ENCODE measurements around the gene SIT1.
A peak's percentile ranks its signal among the peaks of the same experiment; 100 is the strongest.
"Not testable (repeated sequence)": the region's sequence is repeated elsewhere in the genome, so short reads cannot be mapped to it uniquely, and the experiment has no call there.

Gene SIT1

DNA sequence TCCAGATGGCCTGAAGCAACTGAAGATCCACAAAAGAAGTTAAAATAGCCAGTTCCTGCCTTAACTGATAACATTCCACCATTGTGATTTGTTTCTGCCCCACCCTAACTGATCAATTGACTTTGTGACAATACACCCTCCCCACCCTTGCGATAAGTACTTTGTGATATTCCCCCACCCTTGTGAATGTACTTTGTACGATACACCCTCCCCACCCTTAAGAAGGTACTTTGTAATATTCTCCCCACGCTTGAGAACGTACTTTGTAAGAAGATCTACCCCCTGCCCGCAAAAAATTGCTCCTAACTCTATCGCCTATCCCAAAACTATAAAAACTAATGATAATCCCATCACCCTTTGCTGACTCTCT lies 13.9 kb downstream of the SIT1 start:
- DNase-seq (ENCODE audit: low spot score) = not testable (repeated sequence)

- DNase-seq (ENCODE audit: low spot score) = no peak
These were observed 14.4 kb downstream of the SIT1 start for GRCh38 chr9:35636135-35636876.

- no peak for DNase-seq (ENCODE audit: low spot score)
These were observed 15.0 kb downstream of the SIT1 start for GRCh38 chr9:35635730-35636129.

- no peak for DNase-seq (ENCODE audit: low spot score)
These were observed 21.1 kb downstream of the SIT1 start for GRCh38 chr9:35629597-35629996.

- no peak for DNase-seq (ENCODE audit: low spot score)
These were observed 22.2 kb downstream of the SIT1 start for GRCh38 chr9:35628389-35628991.

GRCh38 chr9:35627575-35627974 lies 23.2 kb downstream of the SIT1 start:
- DNase-seq (ENCODE audit: low spot score) = no peak

DNA sequence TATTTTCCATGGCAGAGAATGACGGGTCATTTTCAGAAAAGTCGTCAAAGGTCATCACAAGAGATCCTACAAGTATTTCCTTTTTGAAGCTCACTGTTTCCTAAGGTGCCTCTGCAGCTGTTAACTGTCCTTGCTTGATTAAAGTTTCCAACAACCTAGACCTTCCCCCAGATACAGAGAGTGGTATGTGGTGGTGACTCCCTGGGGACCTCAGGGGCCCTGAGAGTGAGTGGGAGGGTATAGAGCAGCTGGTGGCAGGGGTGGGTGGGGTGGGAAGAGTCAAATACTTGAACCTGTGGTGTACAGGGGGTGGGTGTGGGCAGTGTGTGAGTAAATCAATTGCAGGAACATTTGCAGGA lies 31.0 kb downstream of the SIT1 start:
- no peak for DNase-seq (ENCODE audit: low spot score)

DNA sequence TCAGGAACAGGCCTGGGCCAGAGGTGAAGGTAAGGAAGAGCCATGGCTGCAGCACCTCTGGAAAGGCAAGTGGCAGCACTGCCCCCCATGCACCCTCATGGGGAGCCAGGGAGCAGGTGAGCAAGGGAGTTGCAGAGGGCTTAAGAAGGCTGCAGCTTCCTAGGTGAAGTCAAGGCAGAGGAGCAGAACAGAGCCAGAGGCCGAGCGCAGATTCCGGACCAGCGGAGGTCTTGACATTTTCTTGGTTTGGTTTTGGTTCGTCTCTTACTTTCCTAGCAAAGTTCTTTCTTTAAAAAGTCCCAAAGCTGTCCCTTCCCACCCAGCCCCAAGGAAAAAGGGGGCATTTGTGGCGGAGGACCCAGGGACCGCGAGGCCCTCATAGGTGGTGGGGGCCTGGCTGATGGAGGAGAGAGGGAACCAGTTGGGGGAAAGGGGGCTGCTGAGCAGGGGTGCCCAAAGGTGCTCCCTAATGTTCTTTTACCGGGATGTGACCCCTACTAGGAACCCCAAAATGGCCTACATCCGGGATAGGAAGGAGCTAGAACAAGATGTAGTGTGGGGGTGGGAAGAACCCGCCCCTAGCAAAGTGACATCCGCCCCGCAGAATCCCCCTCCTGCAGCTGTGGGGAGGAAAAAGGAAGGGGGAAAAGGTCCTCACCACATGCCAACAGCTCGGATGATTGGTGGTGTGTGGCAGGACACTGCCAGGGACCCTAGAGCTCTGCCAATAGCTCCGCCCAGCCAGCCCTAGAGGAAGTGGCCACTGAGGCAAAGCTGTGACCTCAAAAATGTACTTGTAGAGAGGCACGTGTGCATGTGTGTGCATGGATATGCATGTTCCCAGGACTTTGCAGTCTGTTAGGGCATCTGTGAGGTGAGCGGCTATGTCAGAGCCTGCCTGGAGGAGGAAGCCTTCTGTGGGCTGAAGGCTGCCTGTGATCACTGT lies 31.6 kb downstream of the SIT1 start:
- DNase-seq (ENCODE audit: low spot score) = no peak

GRCh38 chr9:35618325-35618727 lies 32.4 kb downstream of the SIT1 start, which contains the start of gene CD72:
TSS of gene CD72 (minus strand) at chr9:35618413. CDS start at chr9:35618303, 110 bp downstream.
- no peak for DNase-seq (ENCODE audit: low spot score)

DNA sequence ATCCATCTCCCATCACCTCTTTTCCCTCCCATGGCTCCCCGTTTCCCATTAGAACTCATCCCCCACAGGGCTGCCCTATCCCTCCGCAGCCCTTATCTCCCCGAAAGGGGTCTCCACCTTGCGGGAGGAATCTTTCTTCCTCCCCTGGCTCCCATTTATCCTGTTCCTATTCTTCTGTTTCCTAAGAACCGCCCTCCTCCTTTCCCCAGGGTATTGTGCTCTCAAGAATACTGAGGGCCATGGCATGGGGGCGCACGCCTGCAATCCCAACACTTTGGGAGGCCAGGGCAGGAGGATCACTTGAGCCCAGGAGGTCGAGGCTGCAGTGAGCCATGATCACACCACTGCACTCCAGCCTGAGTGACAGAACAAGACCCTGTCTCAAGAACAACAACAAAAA lies 33.2 kb downstream of the SIT1 start:
- DNase-seq (ENCODE audit: low spot score) = no peak

GRCh38 chr9:35616681-35617459 lies 33.9 kb downstream of the SIT1 start:
- DNase-seq (ENCODE audit: low spot score) = no peak

GRCh38 chr9:35615981-35616680 lies 34.6 kb downstream of the SIT1 start:
- no peak for DNase-seq (ENCODE audit: low spot score)

DNA sequence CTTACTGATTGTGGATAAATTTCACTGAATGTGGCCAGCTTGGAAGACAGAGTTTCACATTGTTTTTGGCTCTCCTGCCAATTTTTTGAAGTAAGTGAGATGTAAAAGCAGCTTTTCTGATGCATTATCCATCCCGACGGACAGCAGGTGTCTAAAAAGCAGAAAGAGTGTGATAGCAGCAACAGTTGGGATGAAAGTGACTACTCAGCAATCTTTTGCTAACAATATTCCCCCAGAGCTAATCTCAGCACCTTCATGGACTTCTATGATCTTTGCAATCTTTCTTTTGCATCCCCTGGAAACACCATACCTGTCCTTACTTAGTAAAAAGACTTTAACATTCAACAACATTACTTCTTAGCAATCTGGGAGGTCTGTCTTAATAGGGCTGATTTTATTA lies 37.9 kb downstream of the SIT1 start:
- DNase-seq (ENCODE audit: low spot score) = no peak

DNA sequence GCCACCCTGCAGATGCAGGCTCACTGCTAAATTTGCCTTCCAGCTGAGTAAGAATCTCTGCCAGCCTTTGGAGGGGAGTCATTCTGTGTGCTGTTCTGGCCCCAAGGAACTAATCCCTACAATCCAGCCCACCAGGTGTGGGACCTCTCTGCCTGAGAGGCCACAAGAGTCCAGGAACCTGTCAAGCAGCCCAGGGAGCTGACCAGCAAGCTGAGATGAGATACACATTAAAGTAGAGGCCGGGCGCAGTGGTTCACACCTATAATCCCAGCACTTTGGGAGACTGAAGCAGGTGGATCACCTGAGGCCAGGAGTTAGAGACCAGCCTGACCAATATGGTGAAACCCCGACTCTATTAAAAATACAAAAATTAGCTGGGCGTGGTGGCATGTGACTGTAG lies 38.7 kb downstream of the SIT1 start:
- DNase-seq (ENCODE audit: low spot score) = not testable (repeated sequence)

DNA sequence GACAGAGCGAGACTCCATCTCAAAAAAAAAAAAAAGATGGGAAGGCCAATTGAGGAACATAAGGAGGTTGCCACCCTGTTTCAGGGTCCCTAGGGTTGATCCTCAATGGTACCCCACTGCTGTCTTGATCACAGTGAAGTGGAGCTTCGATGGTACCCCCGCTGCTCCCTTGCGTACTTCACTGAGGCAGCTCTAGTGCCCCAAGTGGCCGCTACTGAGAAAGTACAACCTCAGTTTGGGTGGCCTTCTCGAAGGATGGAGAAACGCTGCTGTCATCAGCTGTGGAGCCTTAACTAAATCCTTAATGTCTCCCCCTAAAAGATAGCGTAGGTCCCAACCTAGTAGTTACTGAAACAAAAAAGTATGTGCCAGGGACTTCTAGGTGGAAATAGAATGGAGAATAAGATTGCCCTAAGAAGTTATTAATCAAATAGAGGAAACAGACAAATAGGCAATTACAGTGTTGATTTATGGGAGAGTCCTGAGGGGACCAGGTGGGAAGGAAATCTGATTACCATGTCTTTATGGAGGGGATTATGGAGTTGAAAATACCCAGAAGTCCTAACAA lies 39.4 kb downstream of the SIT1 start:
- peak; percentile 47 for DNase-seq (ENCODE audit: low spot score)

DNA sequence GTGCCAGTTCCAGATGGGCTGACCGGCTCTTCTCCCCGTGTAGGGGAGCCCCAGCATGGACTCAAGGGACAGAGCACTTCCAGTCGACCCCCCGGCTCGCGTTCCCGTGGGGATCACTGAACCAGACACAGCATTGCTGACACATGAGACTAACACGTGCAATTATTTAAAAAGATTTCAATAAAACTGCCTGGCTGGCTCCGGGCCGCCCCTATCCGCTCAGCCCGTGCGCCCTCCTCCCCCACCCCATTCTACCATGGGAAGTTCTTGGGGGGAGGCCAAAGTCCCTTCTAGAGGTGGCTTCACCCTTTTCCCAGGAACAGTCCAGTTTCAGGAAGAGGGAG lies 40.9 kb downstream of the SIT1 start:
- no peak for DNase-seq (ENCODE audit: low spot score)

DNA sequence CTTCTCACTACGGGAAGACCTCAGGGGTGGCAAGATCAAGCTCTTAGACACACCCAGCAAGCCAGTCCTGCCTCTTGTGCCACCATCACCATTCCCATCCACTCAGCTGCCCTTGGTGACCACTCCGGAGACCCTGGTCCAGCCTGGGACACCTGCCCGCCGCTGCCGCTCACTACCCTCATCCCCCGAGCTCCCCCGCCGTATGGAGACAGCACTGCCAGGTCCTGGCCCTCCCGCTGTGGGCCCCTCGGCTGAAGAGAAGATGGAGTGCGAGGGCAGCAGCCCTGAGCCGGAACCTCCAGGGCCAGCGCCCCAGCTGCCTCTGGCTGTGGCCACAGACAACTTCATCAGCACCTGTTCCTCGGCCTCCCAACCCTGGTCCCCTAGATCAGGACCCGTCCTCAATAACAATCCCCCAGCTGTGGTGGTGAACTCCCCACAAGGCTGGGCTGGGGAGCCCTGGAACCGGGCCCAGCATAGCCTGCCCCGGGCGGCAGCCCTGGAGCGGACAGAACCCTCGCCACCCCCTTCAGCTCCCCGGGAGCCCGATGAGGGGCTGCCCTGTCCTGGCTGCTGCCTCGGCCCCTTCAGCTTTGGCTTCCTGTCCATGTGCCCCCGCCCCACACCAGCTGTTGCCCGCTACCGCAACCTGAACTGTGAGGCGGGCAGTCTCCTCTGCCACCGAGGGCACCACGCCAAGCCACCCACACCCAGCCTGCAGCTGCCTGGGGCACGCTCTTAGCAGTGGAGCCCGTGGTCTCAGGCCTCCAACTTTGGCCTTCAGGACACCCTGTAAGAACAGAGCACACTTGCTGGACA lies 41.5 kb downstream of the SIT1 start:
- no peak for DNase-seq (ENCODE audit: low spot score)

DNA sequence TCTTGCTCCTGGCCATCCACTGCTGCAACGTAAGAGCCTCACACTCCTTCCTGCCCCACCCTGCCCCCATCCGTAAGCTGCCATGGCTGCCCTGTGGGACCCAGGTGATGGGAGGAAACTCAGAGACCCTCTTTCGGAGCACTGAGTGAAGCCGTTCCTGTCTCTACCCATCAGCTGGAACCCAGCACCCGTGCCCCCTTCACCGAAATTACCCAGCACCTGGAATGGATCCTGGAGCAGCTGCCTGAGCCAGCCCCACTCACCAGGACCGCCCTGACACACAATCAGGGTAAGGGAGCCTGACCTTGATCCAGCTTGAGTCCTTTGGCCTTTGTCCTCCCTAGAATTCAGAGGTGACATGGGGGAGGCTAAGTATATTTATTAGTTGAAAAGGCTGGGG lies 42.5 kb downstream of the SIT1 start:
- no peak for DNase-seq (ENCODE audit: low spot score)

DNA sequence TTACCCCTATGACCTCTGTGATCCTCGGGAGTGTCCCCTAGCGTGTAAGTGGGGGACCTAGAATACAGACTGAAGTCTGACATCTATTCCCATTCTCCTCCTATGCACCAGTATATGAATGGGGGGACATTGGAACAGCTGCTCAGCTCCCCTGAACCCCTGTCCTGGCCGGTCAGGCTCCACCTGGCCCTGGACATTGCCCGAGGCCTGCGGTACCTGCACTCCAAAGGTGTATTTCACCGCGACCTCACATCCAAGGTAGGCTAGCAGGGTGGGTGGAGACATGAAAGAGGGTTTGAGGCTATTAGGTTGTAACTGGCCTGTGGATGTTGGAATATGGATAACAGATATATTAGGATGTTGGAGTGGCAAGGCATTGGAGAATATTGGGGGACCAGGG lies 44.0 kb downstream of the SIT1 start:
- DNase-seq (ENCODE audit: low spot score) = no peak

DNA sequence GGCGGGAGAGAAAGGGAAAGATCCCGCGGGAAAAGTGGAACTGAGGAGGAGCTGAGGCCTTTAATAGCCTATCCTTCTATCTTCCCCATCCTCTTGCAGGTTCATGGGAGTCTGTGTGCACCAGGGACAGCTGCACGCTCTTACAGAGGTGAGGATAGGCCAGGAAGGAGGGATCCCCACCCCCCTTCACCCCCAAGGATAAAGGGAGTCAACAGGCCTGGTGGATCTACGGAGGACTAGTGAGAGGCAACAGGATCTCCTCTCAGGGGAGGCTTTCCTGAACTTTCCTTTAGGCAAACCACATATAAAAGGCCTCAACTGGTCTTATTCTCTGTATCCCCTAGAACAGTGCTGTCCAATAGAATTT lies 44.6 kb downstream of the SIT1 start:
- DNase-seq (ENCODE audit: low spot score) = no peak
